Epithelial cell of proximal tubule (primary cell): ENCODE measurements around the gene CCHCR1. TPM values are rescaled to one million over a fixed set of nuclear protein-coding genes. Genes with fewer than 3 reads are reported as not detected.

Source experiments
- DNase-seq: peaks from one replicate; pipeline ENCODE4 v3.0.0-alpha.2; 2011; ENCODE audit warnings: low read depth
- H3K4me3 ChIP-seq: 2 replicates; pipeline ENCODE4 v1.5.1; 2011; ENCODE audit warnings: low read depth, mild to moderate bottlenecking, low read length
- total RNA-seq: library from RNA; depleted of rRNA; stranded (reverse); fragments of >200 nt; gene quantifications from 2 replicates; pipeline ENCODE4 v1.2.3, GENCODE V29; 2015
- TF ChIP-seq, protein P1 (sequence below): conservative IDR thresholded peaks from 2 replicates; pipeline ENCODE4 v1.5.1; 2012; ENCODE audit warnings: low read depth, mild to moderate bottlenecking, low read length

CCHCR1 gene
- total RNA-seq, 1 donor from 2014 or later = 23.2 TPM

DNA sequence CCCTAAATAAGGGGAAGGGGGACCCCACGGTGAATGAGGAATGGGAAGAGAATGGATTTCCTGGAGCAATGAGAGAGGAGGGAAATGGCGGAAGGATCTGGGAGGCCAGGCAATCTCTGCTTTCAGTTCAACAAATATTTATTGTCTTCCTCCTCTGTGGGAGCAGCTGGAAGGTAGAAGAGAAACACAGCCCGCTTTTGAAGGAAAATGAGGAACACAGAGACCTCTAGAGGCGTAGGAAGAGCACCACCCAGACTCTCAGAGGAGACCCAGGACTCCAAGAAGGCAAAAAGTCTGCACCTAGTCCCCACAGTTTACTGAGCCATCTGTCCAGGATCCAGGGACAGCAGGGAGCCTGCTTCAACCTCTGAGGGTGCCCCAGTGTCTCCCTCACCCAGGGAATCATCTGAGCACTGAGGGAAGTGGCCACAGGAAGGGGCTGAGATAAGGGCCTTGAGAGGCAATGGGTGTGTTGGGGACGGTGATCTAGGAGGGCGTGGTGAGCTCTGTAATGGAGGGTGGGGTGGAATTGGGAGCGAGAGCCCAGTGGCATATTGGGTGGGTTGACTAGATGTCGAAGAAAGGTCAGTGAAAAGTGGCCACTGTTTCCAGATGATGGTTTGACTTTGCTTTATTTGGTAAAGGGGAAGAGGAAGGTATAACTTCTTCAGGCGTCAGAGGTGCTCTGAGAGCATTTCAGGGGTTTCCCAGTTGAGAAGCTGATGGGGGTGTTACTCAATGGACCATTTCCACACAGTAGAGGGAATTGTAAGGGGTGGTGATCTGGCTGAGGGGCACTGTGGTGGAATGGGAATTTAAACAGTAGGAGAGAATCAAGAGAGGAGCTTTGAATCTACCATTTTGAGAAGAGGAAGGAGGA is 42.4 kb downstream of the CCHCR1 start:
- TF ChIP-seq, protein P1, sequence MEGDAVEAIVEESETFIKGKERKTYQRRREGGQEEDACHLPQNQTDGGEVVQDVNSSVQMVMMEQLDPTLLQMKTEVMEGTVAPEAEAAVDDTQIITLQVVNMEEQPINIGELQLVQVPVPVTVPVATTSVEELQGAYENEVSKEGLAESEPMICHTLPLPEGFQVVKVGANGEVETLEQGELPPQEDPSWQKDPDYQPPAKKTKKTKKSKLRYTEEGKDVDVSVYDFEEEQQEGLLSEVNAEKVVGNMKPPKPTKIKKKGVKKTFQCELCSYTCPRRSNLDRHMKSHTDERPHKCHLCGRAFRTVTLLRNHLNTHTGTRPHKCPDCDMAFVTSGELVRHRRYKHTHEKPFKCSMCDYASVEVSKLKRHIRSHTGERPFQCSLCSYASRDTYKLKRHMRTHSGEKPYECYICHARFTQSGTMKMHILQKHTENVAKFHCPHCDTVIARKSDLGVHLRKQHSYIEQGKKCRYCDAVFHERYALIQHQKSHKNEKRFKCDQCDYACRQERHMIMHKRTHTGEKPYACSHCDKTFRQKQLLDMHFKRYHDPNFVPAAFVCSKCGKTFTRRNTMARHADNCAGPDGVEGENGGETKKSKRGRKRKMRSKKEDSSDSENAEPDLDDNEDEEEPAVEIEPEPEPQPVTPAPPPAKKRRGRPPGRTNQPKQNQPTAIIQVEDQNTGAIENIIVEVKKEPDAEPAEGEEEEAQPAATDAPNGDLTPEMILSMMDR = peak; percentile 51
- peak overlapping the region; percentile 61 for H3K4me3 ChIP-seq
- peak; percentile 30 for DNase-seq

GRCh38 chr6:31114541-31114878 is 43.1 kb downstream of the CCHCR1 start, which contains the start of gene PSORS1C1:
Gene PSORS1C1 (plus strand): TSS chr6:31114800. CDS start chr6:31129633, 14,833 bp downstream.
- peak within 1 kb of the TSS; percentile 61 for H3K4me3 ChIP-seq
- peak; percentile 71 for DNase-seq
- TF ChIP-seq, protein P1 = no peak

GRCh38 chr6:31113861-31114540 is 43.6 kb downstream of the CCHCR1 start:
- no peak overlapping the region for H3K4me3 ChIP-seq
- DNase-seq = no peak
- TF ChIP-seq, protein P1 = no peak

DNA sequence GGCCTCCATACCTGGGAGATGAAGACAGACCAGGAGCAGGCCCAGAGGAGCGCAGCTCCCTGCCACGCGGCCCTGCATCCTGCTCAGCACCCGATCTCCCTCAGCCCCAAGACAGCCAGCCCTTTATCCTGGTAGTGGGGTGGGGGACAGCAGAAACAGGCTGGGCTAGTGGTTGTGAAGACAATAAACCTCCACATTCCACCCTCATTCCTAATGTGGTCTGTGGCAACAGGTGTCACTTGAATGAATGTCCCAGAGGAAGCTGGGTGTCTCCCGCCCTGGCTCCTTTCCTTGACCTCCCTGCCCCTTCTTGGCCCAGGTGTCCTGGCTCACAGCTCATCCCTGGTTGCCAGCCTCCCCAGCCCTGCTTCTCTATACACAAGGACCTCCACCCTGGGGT is 45.1 kb downstream of the CCHCR1 start, which contains the start of gene C6orf15:
Gene C6orf15, minus strand, starts transcription at position 98 of the 400 bp plus-strand sequence. Its CDS starts 20 bp downstream, at position 78.
- TF ChIP-seq, protein P1 = no peak
- DNase-seq = no peak

GRCh38 chr6:31111712-31112111 is 45.9 kb downstream of the CCHCR1 start:
- DNase-seq = no peak
- H3K4me3 ChIP-seq = no peak overlapping the region
- TF ChIP-seq, protein P1 = no peak

More for the DNA sequence above, 45.1 kb downstream of the CCHCR1 start, which contains the start of gene C6orf15:
- no peak within 1 kb of the TSS for H3K4me3 ChIP-seq

- DNase-seq = no peak
- TF ChIP-seq, protein P1 = no peak
- H3K4me3 ChIP-seq = no peak overlapping the region
Observed at GRCh38 chr6:31110825-31111582, 46.6 kb downstream of the CCHCR1 start.
